ENCODE data around the gene CYP27C1.
"Not testable (repeated sequence)": the region's sequence is repeated elsewhere in the genome, so short reads cannot be mapped to it uniquely, and the experiment has no call there.

CYP27C1 gene

GRCh38 chr2:127220768-127221527, 849 bp upstream of the CYP27C1 start:
- no peak for DNase-seq

DNA sequence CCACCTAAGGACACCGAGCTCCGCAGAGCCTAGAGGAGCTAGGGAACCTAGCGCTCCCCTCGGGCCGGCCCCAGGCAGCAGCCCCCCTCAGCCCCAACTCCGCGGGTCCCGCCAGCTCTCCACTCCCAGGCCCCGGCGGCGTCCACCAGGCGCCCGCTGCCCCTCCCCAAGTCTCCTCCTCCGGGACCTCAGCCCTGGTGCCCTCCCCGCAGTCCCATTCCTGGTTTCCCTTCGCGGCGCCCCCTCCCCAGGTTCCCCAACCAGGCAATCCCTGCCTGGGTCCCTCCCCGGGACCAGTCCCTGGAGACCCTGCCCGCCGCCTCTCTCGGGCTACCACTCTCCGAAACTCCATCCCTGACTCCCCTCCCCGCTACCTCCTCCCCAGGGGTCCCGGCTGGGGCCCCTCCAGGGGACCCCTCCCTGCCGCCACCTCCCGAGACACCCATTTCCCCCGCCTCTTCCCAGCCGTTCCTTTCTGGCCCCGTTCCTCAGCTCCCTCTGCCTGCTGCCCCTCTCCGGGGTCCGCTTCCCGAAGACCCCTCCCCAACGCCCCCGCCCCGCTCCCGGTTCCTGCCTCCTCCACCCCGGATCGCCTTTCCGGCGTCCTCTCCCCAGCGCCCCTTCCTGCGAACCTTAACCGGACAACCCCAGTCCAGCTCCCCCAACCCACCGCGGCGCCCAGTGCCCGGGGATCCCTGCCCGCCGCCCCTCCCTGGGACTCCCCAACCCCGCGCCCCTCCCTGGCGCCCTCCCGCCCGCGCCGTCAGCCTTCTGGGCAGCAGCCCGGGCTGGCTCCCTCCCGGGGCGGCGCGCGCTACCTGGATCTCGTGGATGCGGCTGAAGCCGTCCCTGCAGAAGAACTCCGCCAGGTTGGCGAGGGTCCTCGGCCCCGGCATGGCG, 678 bp downstream of the CYP27C1 start:
- DNase-seq = no peak

GRCh38 chr2:127218812-127219170, 1.3 kb downstream of the CYP27C1 start:
- DNase-seq = no peak

DNA sequence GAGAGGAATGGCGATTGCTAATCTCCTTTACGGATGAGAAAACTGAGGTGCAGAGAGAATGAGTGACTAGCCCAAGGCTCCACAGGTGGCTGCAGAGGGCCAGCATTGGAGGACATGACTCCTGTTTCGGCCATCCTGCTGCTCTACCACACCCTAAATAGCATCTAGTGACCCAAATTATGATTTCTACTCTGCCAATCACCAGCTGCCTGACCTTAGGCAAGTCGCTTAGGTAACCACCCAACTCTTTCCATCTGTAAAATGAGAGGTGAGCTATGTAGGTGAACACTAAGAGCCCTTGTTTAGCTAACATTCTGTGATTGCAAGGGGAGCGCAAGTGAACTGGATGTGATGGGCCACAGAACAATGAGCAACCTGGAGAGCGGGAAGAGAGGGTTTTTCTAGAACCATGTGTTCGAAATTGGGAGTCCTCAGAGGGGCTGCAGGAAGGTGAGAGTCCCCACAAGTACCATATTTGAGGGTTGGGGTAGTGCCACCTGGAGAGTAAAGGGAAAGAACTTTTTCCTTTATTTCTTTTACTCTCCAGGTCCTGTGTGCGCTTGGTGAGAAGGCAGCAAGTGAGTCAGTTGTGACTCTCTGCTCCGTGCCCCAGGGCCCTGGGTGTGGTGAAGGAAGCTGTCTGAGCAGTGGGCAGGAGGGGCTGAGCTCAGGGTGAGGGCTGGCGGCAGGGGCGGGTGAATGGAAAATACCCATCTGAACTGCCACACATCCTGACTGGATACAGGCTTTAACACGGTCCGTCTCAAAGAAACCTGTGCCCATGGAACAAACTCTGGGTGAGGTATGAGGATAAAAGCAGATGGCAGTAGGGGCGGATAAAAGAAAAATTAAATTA, 2.4 kb downstream of the CYP27C1 start:
- DNase-seq = no peak

DNA sequence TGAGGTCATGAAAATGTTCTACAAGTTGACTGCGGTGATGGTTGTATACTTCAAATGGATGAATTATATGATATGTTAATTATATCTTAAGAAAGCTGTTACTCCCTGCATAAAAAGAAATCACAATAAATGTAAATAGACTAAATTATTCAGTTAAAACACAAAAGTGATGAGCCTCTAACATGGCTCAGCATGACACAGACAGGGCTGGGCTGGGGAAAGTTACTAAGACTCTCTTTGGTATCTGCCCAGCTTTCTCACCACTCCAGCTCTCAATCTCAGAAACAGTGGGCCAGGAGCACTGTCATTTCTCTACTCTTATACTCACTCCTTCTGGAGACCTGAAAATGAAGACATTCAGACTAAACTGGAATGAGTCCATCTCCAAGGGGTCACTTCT, 3.5 kb downstream of the CYP27C1 start:
- no peak for DNase-seq

- DNase-seq = no peak
These were observed 4.0 kb downstream of the CYP27C1 start for GRCh38 chr2:127216095-127216494.

GRCh38 chr2:127214201-127214600, 5.9 kb downstream of the CYP27C1 start:
- not testable (repeated sequence) for DNase-seq

DNA sequence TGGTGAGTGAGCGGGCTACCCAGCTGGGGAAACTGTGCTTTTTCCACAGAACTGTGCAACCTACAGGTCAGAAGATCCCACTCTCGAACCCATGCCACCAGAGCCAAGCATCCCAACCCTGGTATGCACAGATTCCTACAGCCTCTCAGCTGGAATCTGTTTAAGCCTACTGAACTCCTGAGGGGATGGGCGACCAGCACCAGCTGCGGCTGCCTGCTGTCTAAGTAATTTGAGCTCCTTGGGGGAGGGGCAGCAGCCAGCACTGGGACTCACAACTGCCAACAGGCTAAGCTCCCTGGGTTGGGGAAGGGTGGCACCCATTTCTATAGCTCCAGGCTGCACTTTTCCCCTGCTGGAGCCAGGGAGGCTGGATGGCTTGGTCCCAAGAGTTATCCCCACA, 11.8 kb downstream of the CYP27C1 start:
- no peak for DNase-seq

- DNase-seq = no peak
These were observed 14.6 kb downstream of the CYP27C1 start for GRCh38 chr2:127205218-127206125.

GRCh38 chr2:127201452-127201851, 18.6 kb downstream of the CYP27C1 start:
- no peak for DNase-seq

DNA sequence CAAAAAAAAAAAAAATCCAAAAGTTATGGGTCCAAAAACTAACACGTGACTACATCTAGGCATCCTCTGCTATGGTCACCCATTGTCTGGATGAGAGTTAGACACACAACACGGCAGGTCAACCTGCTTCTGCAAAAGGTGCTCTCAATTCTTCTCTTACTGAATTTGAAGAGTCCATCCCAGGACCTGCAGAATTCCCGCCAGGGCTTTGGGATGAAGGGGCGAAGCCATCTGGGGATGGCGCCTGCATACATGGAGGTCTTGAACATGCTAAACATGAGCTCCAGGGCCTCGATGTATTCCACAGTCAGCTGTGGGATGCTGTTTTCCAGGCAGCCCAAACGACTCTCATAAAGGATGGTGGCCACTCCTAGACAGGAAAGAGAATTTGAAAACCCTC, 19.1 kb downstream of the CYP27C1 start:
- no peak for DNase-seq

GRCh38 chr2:127199223-127199622, 20.9 kb downstream of the CYP27C1 start:
- no peak for DNase-seq

DNA sequence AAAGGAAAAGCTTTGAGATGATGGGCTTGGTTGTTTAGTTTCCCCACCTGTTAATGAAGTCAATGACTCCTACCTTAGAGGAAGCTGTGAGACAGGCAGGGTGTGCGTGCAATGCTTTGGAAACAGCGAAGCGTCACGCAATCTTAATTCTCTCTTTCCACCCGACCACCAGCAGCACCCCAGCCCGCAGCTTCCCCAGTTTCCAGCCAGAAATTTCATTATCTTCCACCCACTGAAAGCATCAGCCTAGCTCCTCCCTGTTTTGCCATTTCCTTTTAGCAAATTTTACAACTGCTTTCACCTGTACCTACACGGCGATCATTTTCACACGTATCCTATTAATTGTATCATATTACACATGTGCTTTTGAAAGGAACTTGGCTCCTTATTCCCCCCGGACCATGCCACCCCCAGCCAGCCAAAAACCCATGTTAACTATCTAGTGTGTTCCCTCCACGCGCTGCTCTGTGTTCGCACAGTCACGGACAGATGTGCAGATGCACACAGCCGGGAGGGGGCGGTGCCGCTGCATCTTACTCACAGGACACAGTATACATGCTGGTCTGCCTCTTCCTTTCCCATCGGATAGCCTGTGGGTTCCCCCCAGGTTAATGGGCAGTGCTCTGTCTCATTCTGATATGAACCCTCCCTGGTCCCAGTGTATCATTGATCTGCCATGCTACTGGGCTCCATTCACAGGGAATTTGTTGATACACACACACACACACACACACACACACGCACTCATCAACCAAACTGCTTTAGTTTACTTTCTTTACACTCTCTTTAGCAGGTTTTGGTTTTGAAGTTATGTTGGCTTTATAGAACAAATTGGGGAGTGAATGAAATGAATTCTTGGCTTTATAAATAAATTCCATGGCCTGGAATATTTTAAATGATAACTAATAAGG, 22.4 kb downstream of the CYP27C1 start:
- peak in 2 of 4 experiments; percentile 23 to 37 for DNase-seq

- DNase-seq = no peak
These were observed 23.1 kb downstream of the CYP27C1 start for GRCh38 chr2:127196998-127197397.

- DNase-seq = no peak
These were observed 23.6 kb downstream of the CYP27C1 start for GRCh38 chr2:127196549-127196948.

- DNase-seq = no peak
These were observed 24.7 kb downstream of the CYP27C1 start for GRCh38 chr2:127195140-127196074.

DNA sequence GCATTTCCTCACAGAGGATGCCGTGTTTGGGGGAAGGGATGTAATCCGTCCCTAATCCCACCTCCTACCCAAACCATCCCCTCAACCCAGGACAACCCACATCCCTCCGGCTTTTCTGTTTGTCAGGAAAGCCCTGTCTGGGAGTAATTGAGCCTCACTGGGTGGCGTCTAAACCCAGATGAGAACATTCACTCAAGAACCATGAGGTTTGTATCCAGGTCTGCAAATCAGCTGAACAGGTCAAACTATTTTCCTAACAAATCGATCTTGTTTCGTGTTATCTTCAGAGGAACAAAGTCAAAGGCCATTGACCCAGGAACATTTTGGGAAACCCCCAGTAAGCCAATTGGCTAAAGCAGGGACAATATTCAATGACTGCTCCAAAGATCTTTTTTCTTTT, 25.7 kb downstream of the CYP27C1 start:
- no peak for DNase-seq

GRCh38 chr2:127193967-127194280, 26.2 kb downstream of the CYP27C1 start:
- DNase-seq = no peak

- DNase-seq = no peak
These were observed 26.7 kb downstream of the CYP27C1 start for GRCh38 chr2:127193164-127193966.
